AG04450 (cell line): ENCODE measurements around the gene HECTD4. TPM values are rescaled to one million over a fixed set of nuclear protein-coding genes. Genes with fewer than 3 reads are reported as not detected.

Experiments
- CTCF ChIA-PET: fragments of 300-600, 350-600 bp; formaldehyde crosslinking; extraction: SDS; loops from one replicate; lab custom pipeline; 2022; ENCODE audit warnings: antibody characterized with exemption, inconsistent platforms; lab: Charles Lee
- POLR2A ChIA-PET: fragments of 350-600 bp; formaldehyde crosslinking; extraction: SDS; loops from one replicate; lab custom pipeline; 2021; ENCODE audit warnings: antibody characterized with exemption, inconsistent platforms; lab: Yijun Ruan, JAX
- DNase-seq: peaks from one replicate; pipeline ENCODE4 v3.0.0-alpha.2; 2011; ENCODE audit warnings: low read depth, low spot score
- H3K27ac ChIP-seq: one replicate; pipeline ENCODE4 v1.5.1; 2012; ENCODE audit warnings: low read depth, low read length, control low read depth
- H3K27me3 ChIP-seq: one replicate; pipeline ENCODE4 v1.6.0; 2012; ENCODE audit warnings: low read length; ENCODE audit not compliant: control insufficient read depth, insufficient read depth
- H3K4me3 ChIP-seq: 2 replicates; pipeline ENCODE4 v1.5.1; 2011; ENCODE audit warnings: mild to moderate bottlenecking, low read depth, low read length, control low read depth
- H3K9me3 ChIP-seq: 2 replicates; pipeline ENCODE4 v1.5.1; 2012; ENCODE audit warnings: low read length; ENCODE audit not compliant: control insufficient read depth, insufficient read depth
- polyA plus RNA-seq: library from polyadenylated mRNA; depleted of rRNA; stranded (reverse); fragments of >200 nt; gene quantifications from 2 replicates; pipeline ENCODE4 v1.2.3, GENCODE V29; 2011
- TF ChIP-seq, protein P1 (sequence below): IDR thresholded peaks from 2 replicates; pipeline ENCODE4 v1.5.1; 2011; ENCODE audit warnings: low read depth, low read length, control low read depth, inconsistent platforms

The HECTD4 gene
- polyA plus RNA-seq, 1 experiment: 8.6 TPM

- ChIA-PET POLR2A (no interaction called here), CTCF (interaction anchor here (3.4 kb wide), 1 partner anchor 18 kb away, joined by 12 read pairs; no protein-coding TSS in a partner anchor)
- TF ChIP-seq, protein P1, sequence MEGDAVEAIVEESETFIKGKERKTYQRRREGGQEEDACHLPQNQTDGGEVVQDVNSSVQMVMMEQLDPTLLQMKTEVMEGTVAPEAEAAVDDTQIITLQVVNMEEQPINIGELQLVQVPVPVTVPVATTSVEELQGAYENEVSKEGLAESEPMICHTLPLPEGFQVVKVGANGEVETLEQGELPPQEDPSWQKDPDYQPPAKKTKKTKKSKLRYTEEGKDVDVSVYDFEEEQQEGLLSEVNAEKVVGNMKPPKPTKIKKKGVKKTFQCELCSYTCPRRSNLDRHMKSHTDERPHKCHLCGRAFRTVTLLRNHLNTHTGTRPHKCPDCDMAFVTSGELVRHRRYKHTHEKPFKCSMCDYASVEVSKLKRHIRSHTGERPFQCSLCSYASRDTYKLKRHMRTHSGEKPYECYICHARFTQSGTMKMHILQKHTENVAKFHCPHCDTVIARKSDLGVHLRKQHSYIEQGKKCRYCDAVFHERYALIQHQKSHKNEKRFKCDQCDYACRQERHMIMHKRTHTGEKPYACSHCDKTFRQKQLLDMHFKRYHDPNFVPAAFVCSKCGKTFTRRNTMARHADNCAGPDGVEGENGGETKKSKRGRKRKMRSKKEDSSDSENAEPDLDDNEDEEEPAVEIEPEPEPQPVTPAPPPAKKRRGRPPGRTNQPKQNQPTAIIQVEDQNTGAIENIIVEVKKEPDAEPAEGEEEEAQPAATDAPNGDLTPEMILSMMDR: no peak
- no peak for DNase-seq
- Histone ChIP-seq H3K4me3 (no peak overlapping the region), H3K27ac (no peak overlapping the region), H3K27me3 (no peaks in the 10 kb centered on the region), H3K9me3 (no peaks in the 10 kb centered on the region)
Measured at GRCh38 chr12:112216223-112216622, 166.0 kb downstream of the HECTD4 start.

- TF ChIP-seq, protein P1: no peak
- Histone ChIP-seq H3K27ac (no peak overlapping the region), H3K4me3 (no peak overlapping the region), H3K27me3 (no peaks in the 10 kb centered on the region), H3K9me3 (no peaks in the 10 kb centered on the region)
- POLR2A ChIA-PET: no interaction called here
- CTCF ChIA-PET: interaction anchor here (3.4 kb wide), 1 partner anchor 16 kb away, joined by 12 read pairs; no protein-coding TSS in a partner anchor
- no peak for DNase-seq
Measured at GRCh38 chr12:112214064-112214463, 168.2 kb downstream of the HECTD4 start.

DNA sequence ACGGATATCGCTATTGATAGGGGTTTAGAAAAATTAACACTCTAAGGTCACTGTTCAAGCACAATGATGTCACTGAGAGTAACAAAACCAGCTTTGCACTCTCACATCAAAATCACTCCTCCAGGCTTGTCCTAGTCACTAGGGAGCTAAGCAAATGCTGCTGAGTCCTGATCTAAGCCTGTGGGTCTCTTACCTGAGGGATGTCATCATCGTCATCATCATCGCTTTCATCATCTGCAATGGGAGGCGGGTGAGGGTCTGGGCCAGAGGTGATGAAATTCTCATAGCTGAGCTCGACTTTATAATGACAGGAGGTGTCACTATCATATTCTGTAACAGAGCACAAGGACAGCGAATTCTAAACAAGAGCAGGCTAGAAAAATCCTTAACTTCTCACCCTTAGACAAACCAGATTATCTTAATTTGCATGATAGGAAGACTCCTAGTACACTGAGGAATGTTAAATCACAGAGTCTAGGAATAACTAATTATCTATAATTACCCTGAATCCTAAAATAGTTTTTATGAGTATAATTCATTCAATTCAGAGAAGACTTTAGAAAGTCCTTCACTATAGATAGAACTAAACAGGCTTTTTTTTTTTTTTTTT lies 173.8 kb downstream of the HECTD4 start:
- Histone ChIP-seq H3K27me3 (no peaks in the 10 kb centered on the region), H3K4me3 (no peak overlapping the region), H3K9me3 (no peaks in the 10 kb centered on the region), H3K27ac (no peak overlapping the region)
- ChIA-PET POLR2A (no interaction called here), CTCF (interaction anchor here (0.5 to 1.9 kb wide), 4 partner anchors 9 to 110 kb away, joined by 3 to 8 read pairs (median 4); no protein-coding TSS in a partner anchor)
- no peak for DNase-seq
- TF ChIP-seq, protein P1: no peak

DNA sequence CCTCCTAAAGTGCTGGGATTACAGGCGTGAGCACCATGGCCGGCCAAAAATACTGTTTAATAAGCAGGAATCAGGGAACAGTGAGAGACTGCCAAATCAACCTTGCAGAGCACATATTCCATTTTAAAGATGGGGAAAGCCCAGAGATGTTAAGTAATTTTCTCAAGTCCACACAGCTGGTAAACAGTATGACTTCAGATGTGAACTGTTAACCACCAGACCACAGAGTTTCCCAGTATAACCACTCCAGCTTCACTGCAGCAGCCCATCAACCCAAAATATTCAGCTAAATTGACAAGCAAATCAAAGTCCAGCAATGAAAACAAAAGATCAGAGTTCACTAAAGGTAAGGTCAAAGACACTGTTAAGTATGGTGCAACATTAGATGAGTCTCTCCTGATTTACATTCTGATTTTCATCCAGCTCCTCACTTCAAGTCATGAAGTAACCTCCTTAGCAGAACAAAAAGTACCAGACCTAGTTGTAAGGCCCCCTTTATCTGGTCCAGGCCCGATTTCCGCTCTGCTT lies 174.8 kb downstream of the HECTD4 start:
- no peak for DNase-seq
- POLR2A ChIA-PET: no interaction called here
- Histone ChIP-seq H3K27me3 (no peaks in the 10 kb centered on the region), H3K4me3 (no peak overlapping the region), H3K9me3 (no peaks in the 10 kb centered on the region), H3K27ac (no peak overlapping the region)
- CTCF ChIA-PET: interaction anchor here (0.5 to 1.9 kb wide), 2 partner anchors 9 to 263 kb away, joined by 3 to 8 read pairs; no protein-coding TSS in a partner anchor
- TF ChIP-seq, protein P1: no peak

DNA sequence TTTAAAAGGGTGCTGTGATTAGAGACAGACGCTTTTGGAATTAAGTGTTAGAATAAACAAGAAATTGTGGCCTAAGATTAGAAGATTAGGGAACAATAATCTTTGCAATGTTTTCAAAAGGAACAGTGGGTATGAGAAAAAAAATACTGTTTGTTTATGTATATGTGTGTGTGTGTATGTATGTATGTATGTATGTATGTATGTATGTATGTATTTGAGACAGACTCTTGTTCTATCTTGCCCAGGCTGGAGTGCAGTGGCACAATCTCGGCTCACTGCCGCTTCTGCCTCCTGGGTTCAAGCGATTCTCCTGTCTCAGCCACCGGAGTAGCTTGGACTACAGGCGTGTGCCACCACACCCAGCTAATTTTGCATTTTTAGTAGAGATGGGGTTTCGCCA lies 175.3 kb downstream of the HECTD4 start:
- ChIA-PET POLR2A (no interaction called here), CTCF (interaction anchor here (1.9 kb wide), 1 partner anchor 9 kb away, joined by 8 read pairs; no protein-coding TSS in a partner anchor)
- H3K4me3 ChIP-seq: no peak overlapping the region
- no peak overlapping the region for H3K27ac ChIP-seq
- TF ChIP-seq, protein P1: no peak
- DNase-seq: no peak
- no peaks in the 10 kb centered on the region for H3K9me3 ChIP-seq
- H3K27me3 ChIP-seq: no peaks in the 10 kb centered on the region
